Calu3 (cell line): ENCODE measurements around the gene LRMDA. TPM values are rescaled to one million over a fixed set of nuclear protein-coding genes. Genes with fewer than 3 reads are reported as not detected.

Experiments used
- BruUV-seq: library from RNA; stranded (reverse); fragments of 400-500 nt; replicated peaks from 2 replicates; lab custom pipeline; 2021; lab: Mats Ljungman, UMichigan
- CTCF ChIA-PET: fragments of 300-600 bp; sonication (Branson Sonifier 250); formaldehyde crosslinking; loops from one replicate; lab custom pipeline; 2022; ENCODE audit warnings: antibody characterized with exemption; lab: Charles Lee
- DNase-seq: peaks from one replicate; pipeline ENCODE4 v3.0.0; 2022
- H3K27ac Mint-ChIP-seq: one replicate; pipeline ENCODE4 v1.8.0; 2022; ENCODE audit warnings: mixed read lengths; ENCODE audit not compliant: unreplicated experiment
- H3K27me3 Mint-ChIP-seq: one replicate; pipeline ENCODE4 v1.8.0; 2022; ENCODE audit warnings: mixed read lengths; ENCODE audit not compliant: unreplicated experiment
- H3K36me3 Mint-ChIP-seq: one replicate; pipeline ENCODE4 v1.8.0; 2022; ENCODE audit warnings: mild to moderate bottlenecking, moderate library complexity, mixed read lengths; ENCODE audit not compliant: insufficient read depth, unreplicated experiment
- H3K4me1 Mint-ChIP-seq: one replicate; pipeline ENCODE4 v1.8.0; 2022; ENCODE audit warnings: mild to moderate bottlenecking, low read depth, mixed read lengths; ENCODE audit not compliant: unreplicated experiment
- H3K4me3 Mint-ChIP-seq: one replicate; pipeline ENCODE4 v1.8.0; 2022; ENCODE audit warnings: mild to moderate bottlenecking, low read depth, moderate library complexity, mixed read lengths; ENCODE audit not compliant: unreplicated experiment
- H3K9me3 Mint-ChIP-seq: one replicate; pipeline ENCODE4 v1.8.0; 2022; ENCODE audit warnings: low read depth, mixed read lengths; ENCODE audit not compliant: unreplicated experiment
- CTCF ChIP-seq: fragments of 200-600 bp; IDR thresholded peaks from one replicate; pipeline ENCODE4 v1.8.0; 2022; ENCODE audit warnings: antibody characterized with exemption; ENCODE audit not compliant: unreplicated experiment
- intact Hi-C: fragments of 100-400 bp; cut with micrococcal nuclease; formaldehyde crosslinking; loops from one replicate; pipeline ENCODE4 v1.10.0; 2022; ENCODE audit not compliant: unreplicated experiment
- total RNA-seq: library from RNA; stranded (reverse); gene quantifications from 2 replicates; pipeline ENCODE4 v1.2.3, GENCODE V29; 2022

Gene LRMDA
- total RNA-seq, 1 experiment from 2014 or later, result 7.6 TPM

- Mint-ChIP-seq H3K9me3 (peaks cover 16% of the 10 kb centered on the region), H3K27ac (no peak overlapping the region), H3K4me3 (no peak overlapping the region), H3K36me3 (no peaks in the 10 kb centered on the region), H3K4me1 (no peaks in the 10 kb centered on the region), H3K27me3 (no peaks in the 10 kb centered on the region)
- CTCF ChIA-PET, result interaction anchor here (0.7 kb wide), 1 partner anchor 76 kb away, joined by 5 read pairs; no protein-coding TSS in a partner anchor
- DNase-seq, result no peak
- no peak for TF ChIP-seq CTCF
- intact Hi-C loops, result no loop called here
- BruUV-seq, result no TSS peak
Observed at GRCh38 chr10:75575940-75576339, 144.5 kb downstream of the LRMDA start.

- TF ChIP-seq CTCF, result no peak
- DNase-seq, result no peak
Observed at GRCh38 chr10:75582102-75582501, 150.7 kb downstream of the LRMDA start.

GRCh38 chr10:75585294-75585693 is 153.9 kb downstream of the LRMDA start:
- no TSS peak for BruUV-seq
- Mint-ChIP-seq H3K4me3 (no peak overlapping the region), H3K27me3 (peaks cover 20% of the 10 kb centered on the region), H3K27ac (no peak overlapping the region), H3K4me1 (no peaks in the 10 kb centered on the region), H3K9me3 (peaks cover 6% of the 10 kb centered on the region), H3K36me3 (no peaks in the 10 kb centered on the region)
- no peak for TF ChIP-seq CTCF
- CTCF ChIA-PET, result no interaction called here
- DNase-seq, result no peak
- intact Hi-C loops, result no loop called here

More at GRCh38 chr10:75582102-75582501, 150.7 kb downstream of the LRMDA start:
- Mint-ChIP-seq H3K27me3 (peaks cover 8% of the 10 kb centered on the region), H3K4me1 (no peaks in the 10 kb centered on the region), H3K27ac (no peak overlapping the region), H3K4me3 (no peak overlapping the region), H3K36me3 (no peaks in the 10 kb centered on the region), H3K9me3 (peaks cover 17% of the 10 kb centered on the region)
- CTCF ChIA-PET, result no interaction called here
- BruUV-seq, result no TSS peak
- intact Hi-C loops, result no loop called here

GRCh38 chr10:75586814-75587213 is 155.4 kb downstream of the LRMDA start:
- peaks cover 6% of the 10 kb centered on the region for H3K9me3 Mint-ChIP-seq
- no peaks in the 10 kb centered on the region for H3K4me1 Mint-ChIP-seq
- no peaks in the 10 kb centered on the region for H3K36me3 Mint-ChIP-seq
- no peak overlapping the region for H3K4me3 Mint-ChIP-seq
- TF ChIP-seq CTCF, result no peak
- DNase-seq, result no peak
- peaks cover 20% of the 10 kb centered on the region for H3K27me3 Mint-ChIP-seq
- BruUV-seq, result no TSS peak
- CTCF ChIA-PET, result no interaction called here
- no peak overlapping the region for H3K27ac Mint-ChIP-seq
- intact Hi-C loops, result no loop called here
